ENCODE measurements around the gene CDH11. TPM values are rescaled to one million over a fixed set of nuclear protein-coding genes. Genes with fewer than 3 reads are reported as not detected.

CDH11 gene
- total RNA-seq, 1 experiment from 2014 or later, result 5.4 TPM

DNA sequence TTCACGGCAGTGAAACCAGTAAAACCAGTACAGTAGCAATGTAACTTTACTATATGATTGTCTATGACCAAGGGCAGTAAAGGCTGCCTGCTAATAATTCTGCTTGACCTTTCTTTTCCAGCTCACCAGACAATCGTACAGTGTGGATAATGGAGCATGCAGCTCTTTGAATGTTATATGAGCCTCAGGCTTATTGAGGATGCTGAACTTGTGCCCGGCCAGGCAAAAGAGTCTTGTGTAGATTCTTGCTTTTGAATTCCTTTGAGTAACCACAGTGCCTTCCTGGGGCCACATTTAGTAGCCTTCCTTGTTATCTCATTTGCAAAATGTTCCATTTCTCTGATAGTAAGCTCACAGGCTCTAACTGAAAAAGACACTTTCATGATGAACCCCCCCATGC is 131.8 kb downstream of the CDH11 start:
- H4K91ac ChIP-seq (ENCODE audit: insufficient read length, low read depth, low read length), result no peak overlapping the region
- no peak overlapping the region for H2BK15ac ChIP-seq (ENCODE audit: low read depth, low read length)
- no peaks in the 10 kb centered on the region for H3K23me2 ChIP-seq (ENCODE audit: insufficient read length, low read depth, low read length, poor library complexity, severe bottlenecking)
- no peak overlapping the region for H3K14ac ChIP-seq (ENCODE audit: insufficient read depth, low read length)
- no peak overlapping the region for H2BK20ac ChIP-seq (ENCODE audit: low read depth, low read length, poor library complexity, severe bottlenecking)
- H2BK5ac ChIP-seq (ENCODE audit: insufficient read length, low read length), result no peak overlapping the region
- H4K8ac ChIP-seq (replicated peaks; ENCODE audit: insufficient read length, low read depth, low read length), result no peak overlapping the region
- Mint-ChIP-seq H3K9me3 (no peaks in the 10 kb centered on the region), H3K27ac (no peak overlapping the region), H3K4me1 (peaks cover 0 to 4% of the 10 kb centered on the region in 2 experiments; a peak in 2 of 4 replicates), H3K4me3 (no peak overlapping the region), H3K36me3 (ENCODE audit: insufficient read depth in 1 of 3, low read depth in 3 of 3) (peaks cover 0 to 4% (median 2%) of the 10 kb centered on the region in 3 experiments; a peak in 4 of 7 replicates), H3K27me3 (ENCODE audit: low read depth) (no peaks in the 10 kb centered on the region; the same call in 1 of the 2 replicates)
- H3T11ph ChIP-seq (ENCODE audit: low read length), result no peak overlapping the region
- H3K18ac ChIP-seq (ENCODE audit: insufficient read length, low read depth, low read length), result no peak overlapping the region
- H2AK5ac ChIP-seq (ENCODE audit: insufficient read length, low read length), result no peak overlapping the region
- no peaks in the 10 kb centered on the region for H3K9me3 ChIP-seq (ENCODE audit: control insufficient read depth, low read depth, low read length)
- H3K4me2 ChIP-seq (ENCODE audit: insufficient read depth, insufficient read length, low read length), result no peak overlapping the region
- no peak overlapping the region for H2BK12ac ChIP-seq (ENCODE audit: insufficient read length, low read depth, low read length)
- H4K20me1 ChIP-seq (ENCODE audit: control insufficient read depth, insufficient read depth, insufficient read length), result no peaks in the 10 kb centered on the region
- no peak for DNase-seq
- H4K5ac ChIP-seq (ENCODE audit: insufficient read length, low read depth, low read length), result no peak overlapping the region
- WGBS (ENCODE audit: extremely low coverage, insufficient read length, low lambda C conversion rate), result no CpG with 5 or more reads among the region's 3 CpGs
- H3K23ac ChIP-seq (ENCODE audit: insufficient read length, low read depth, low read length), result no peak overlapping the region
- H2BK120ac ChIP-seq (ENCODE audit: low read depth, low read length, poor library complexity, severe bottlenecking), result no peak overlapping the region
- H3K9ac ChIP-seq (ENCODE audit: extremely low read depth, insufficient read length, low read length), result no peak overlapping the region
- no peak overlapping the region for H3K27ac ChIP-seq (ENCODE audit: insufficient read length, low read depth, low read length)
- H2AFZ ChIP-seq (ENCODE audit: low read length), result no peak overlapping the region
- H3K56ac ChIP-seq (ENCODE audit: insufficient read length, low read depth, low read length), result no peak overlapping the region
- H3K4ac ChIP-seq (ENCODE audit: low read depth, low read length), result no peak overlapping the region
- no peaks in the 10 kb centered on the region for H3K79me2 ChIP-seq (ENCODE audit: insufficient read depth, low read length)
- H3K27me3 ChIP-seq (ENCODE audit: insufficient read depth, low read length), result no peaks in the 10 kb centered on the region
- TF ChIP-seq, protein P1, sequence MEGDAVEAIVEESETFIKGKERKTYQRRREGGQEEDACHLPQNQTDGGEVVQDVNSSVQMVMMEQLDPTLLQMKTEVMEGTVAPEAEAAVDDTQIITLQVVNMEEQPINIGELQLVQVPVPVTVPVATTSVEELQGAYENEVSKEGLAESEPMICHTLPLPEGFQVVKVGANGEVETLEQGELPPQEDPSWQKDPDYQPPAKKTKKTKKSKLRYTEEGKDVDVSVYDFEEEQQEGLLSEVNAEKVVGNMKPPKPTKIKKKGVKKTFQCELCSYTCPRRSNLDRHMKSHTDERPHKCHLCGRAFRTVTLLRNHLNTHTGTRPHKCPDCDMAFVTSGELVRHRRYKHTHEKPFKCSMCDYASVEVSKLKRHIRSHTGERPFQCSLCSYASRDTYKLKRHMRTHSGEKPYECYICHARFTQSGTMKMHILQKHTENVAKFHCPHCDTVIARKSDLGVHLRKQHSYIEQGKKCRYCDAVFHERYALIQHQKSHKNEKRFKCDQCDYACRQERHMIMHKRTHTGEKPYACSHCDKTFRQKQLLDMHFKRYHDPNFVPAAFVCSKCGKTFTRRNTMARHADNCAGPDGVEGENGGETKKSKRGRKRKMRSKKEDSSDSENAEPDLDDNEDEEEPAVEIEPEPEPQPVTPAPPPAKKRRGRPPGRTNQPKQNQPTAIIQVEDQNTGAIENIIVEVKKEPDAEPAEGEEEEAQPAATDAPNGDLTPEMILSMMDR (conservative IDR thresholded peaks at IDR 0.05), result no peak
- H3K79me1 ChIP-seq (ENCODE audit: insufficient read depth, low read depth, low read length, poor library complexity, severe bottlenecking), result no peaks in the 10 kb centered on the region
- no peaks in the 10 kb centered on the region for H3K4me1 ChIP-seq (ENCODE audit: insufficient read depth, low read length)
